Uterus (tissue), 4 donors: Measurements from ENCODE around the gene RPS4Y1. TPM values are rescaled to one million over a fixed set of nuclear protein-coding genes. Genes with fewer than 3 reads are reported as not detected.

Experiments
- DNase-seq, 2 donors: peaks; one replicate each; pipeline ENCODE4 v3.0.0-alpha.2; 2019 to 2020
- H3K27ac ChIP-seq, 2 donors: fragments of 200-600 bp; sonication (generic); 1 replicate in 1 of 2; 2 replicates in 1 of 2; pipeline ENCODE4 v1.5.1; 2016 to 2018
- H3K27me3 ChIP-seq, 2 donors: fragments of 200-600 bp; sonication (generic); one replicate each; pipeline ENCODE4 v1.5.1; 2018 to 2019; ENCODE audit warnings: control low read depth in 1 of 2
- H3K36me3 ChIP-seq, 2 donors: fragments of 200-600 bp; sonication (generic); one replicate each; pipeline ENCODE4 v1.5.1; 2019; ENCODE audit warnings: control low read depth in 1 of 2
- H3K4me1 ChIP-seq, 2 donors: fragments of 200-600 bp; sonication (generic); one replicate each; pipeline ENCODE4 v1.5.1; 2018 to 2019; ENCODE audit warnings: control low read depth in 1 of 2
- H3K4me3 ChIP-seq, 2 donors: fragments of 200-600 bp; sonication (generic); 1 replicate in 1 of 2; 2 replicates in 1 of 2; pipeline ENCODE4 v1.5.1; 2018 to 2019; ENCODE audit warnings: mild to moderate bottlenecking in 1 of 2
- H3K9me3 ChIP-seq, 2 donors: fragments of 200-600 bp; sonication (generic); one replicate each; pipeline ENCODE4 v1.5.1; 2019; ENCODE audit warnings: control low read depth in 1 of 2
- CTCF ChIP-seq, 4 experiments: fragments of 200-600 bp in 2 of 4; fragments of 450-650 bp in 2 of 4; sonication (generic) in 2 of 4; IDR thresholded peaks; one replicate each; pipeline ENCODE4 v1.5.1; 2016 to 2019; ENCODE audit warnings: antibody characterized with exemption in 4 of 4, mild to moderate bottlenecking in 2 of 4, moderate library complexity in 1 of 4
- POLR2A ChIP-seq, 2 donors: fragments of 450-650 bp; IDR thresholded peaks; one replicate each; pipeline ENCODE4 v1.6.1; 2016; ENCODE audit warnings: antibody characterized with exemption in 2 of 2, mild to moderate bottlenecking in 1 of 2, moderate library complexity in 1 of 2
- intact Hi-C: fragments of 100-400 bp; cut with DNase I; formaldehyde crosslinking; loops from one replicate; pipeline ENCODE4 v1.15.1; 2023; ENCODE audit warnings: low total_unique reads
- total RNA-seq, 4 donors: library from RNA; depleted of rRNA in 3 of 4; stranded (reverse); fragments of >200 nt in 3 of 4; gene quantifications; one replicate each; pipeline versions ENCODE4 v1.1.0 to v1.2.4, GENCODE V29; 2014 to 2023
- donor health status: DM: yes; HTN: yes; CAD: no.

The RPS4Y1 gene
- total RNA-seq, 4 donors from 2014 or later, result not detected

- Histone ChIP-seq H3K9me3 (no peaks in the 10 kb centered on the region), H3K4me1 (no peaks in the 10 kb centered on the region), H3K27me3 (no peaks in the 10 kb centered on the region), H3K36me3 (no peaks in the 10 kb centered on the region), H3K27ac (no peak overlapping the region), H3K4me3 (no peak overlapping the region)
- no peak for TF ChIP-seq POLR2A (IDR thresholded peaks at IDR 0.05)
- TF ChIP-seq CTCF (IDR thresholded peaks at IDR 0.05), result no peak
- intact Hi-C loops, result no loop called here
- no peak for DNase-seq
Observed at GRCh38 chrY:2857686-2858085, 16.3 kb downstream of the RPS4Y1 start.

GRCh38 chrY:2859782-2860181, 18.4 kb downstream of the RPS4Y1 start:
- no peak for TF ChIP-seq CTCF (IDR thresholded peaks at IDR 0.05)
- no peak for TF ChIP-seq POLR2A (IDR thresholded peaks at IDR 0.05)
- no peaks in the 10 kb centered on the region for H3K36me3 ChIP-seq
- no peaks in the 10 kb centered on the region for H3K27me3 ChIP-seq
- no peak overlapping the region for H3K27ac ChIP-seq
- H3K4me3 ChIP-seq, result no peak overlapping the region
- DNase-seq, result no peak
- intact Hi-C loops, result no loop called here
- H3K9me3 ChIP-seq, result no peaks in the 10 kb centered on the region
- H3K4me1 ChIP-seq, result no peaks in the 10 kb centered on the region

- no peak overlapping the region for H3K4me3 ChIP-seq
- no peaks in the 10 kb centered on the region for H3K27me3 ChIP-seq
- H3K36me3 ChIP-seq, result no peaks in the 10 kb centered on the region
- no peaks in the 10 kb centered on the region for H3K9me3 ChIP-seq
- TF ChIP-seq POLR2A (IDR thresholded peaks at IDR 0.05) (no peak), CTCF (IDR thresholded peaks at IDR 0.05) (no peak)
- no peak overlapping the region for H3K27ac ChIP-seq
- no peak for DNase-seq
- H3K4me1 ChIP-seq, result no peaks in the 10 kb centered on the region
- intact Hi-C loops, result no loop called here
Observed at GRCh38 chrY:2860511-2860910, 19.1 kb downstream of the RPS4Y1 start.

GRCh38 chrY:2866581-2866980, 25.2 kb downstream of the RPS4Y1 start:
- no peaks in the 10 kb centered on the region for H3K36me3 ChIP-seq
- no peaks in the 10 kb centered on the region for H3K9me3 ChIP-seq
- no peak for DNase-seq
- H3K4me1 ChIP-seq, result no peaks in the 10 kb centered on the region
- H3K4me3 ChIP-seq, result no peak overlapping the region
- no peak overlapping the region for H3K27ac ChIP-seq
- TF ChIP-seq CTCF (IDR thresholded peaks at IDR 0.05) (no peak), POLR2A (IDR thresholded peaks at IDR 0.05) (no peak)
- intact Hi-C loops, result no loop called here
- no peaks in the 10 kb centered on the region for H3K27me3 ChIP-seq

- Histone ChIP-seq H3K9me3 (no peaks in the 10 kb centered on the region), H3K4me3 (no peak overlapping the region), H3K27me3 (no peaks in the 10 kb centered on the region), H3K36me3 (no peaks in the 10 kb centered on the region), H3K27ac (no peak overlapping the region), H3K4me1 (no peaks in the 10 kb centered on the region)
- DNase-seq, result no peak
- TF ChIP-seq POLR2A (IDR thresholded peaks at IDR 0.05) (no peak), CTCF (IDR thresholded peaks at IDR 0.05) (no peak)
- intact Hi-C loops, result no loop called here
Observed at GRCh38 chrY:2867469-2867868, 26.1 kb downstream of the RPS4Y1 start.
